HG03175 (cell line): ENCODE results near the gene GSTA5.
"Not testable (repeated sequence)": the region's sequence is repeated elsewhere in the genome, so short reads cannot be mapped to it uniquely, and the experiment has no call there.

Experiments
- ATAC-seq: cut with Tn5 transposase; IDR thresholded peaks from one replicate; pipeline ENCODE4 v1.9.1; 2021; ENCODE audit warnings: mild to moderate bottlenecking, moderate library complexity; ENCODE audit not compliant: unreplicated experiment

GSTA5 gene

GRCh38 chr6:52839124-52840055 lies 1.2 kb downstream of the GSTA5 start:
- ATAC-seq, result peak; percentile 76

DNA sequence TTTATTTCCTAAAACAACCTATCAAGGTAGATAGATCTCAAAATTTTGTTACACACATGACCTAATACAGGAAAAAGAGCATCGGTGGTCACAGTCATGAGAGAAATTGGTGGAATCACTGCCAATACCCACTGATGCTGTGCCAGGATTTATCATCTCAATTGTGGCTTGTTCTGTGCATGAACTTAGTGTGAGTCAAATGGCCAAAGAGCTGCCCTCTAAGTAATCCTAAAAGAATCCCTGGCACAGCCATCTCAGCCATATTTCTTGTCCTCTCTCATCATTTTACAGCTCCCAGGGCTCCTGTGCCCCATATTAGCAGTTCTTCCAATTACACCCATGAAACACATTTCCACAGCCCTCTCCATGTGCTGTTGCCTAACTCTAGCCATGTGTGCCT lies 6.1 kb downstream of the GSTA5 start:
- no peak for ATAC-seq

DNA sequence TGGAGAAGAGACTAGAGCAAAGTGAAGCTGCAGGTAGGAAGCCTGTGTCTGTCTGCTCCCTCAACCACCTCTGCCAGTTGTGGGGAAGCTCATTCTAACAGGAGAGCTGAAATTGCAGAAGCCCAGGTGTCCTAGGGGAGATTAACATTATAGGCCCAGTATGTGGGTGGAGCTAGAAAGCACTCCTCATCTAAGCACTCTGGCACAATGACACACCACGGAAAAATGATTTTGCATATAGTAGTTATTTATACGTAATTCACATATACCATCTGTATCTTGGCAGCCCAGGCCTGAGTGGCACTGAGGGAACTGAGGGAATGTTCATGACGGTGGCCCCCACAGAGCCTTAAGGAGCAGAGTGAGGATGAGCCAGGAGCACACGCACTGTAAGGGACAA lies 9.7 kb downstream of the GSTA5 start:
- not testable (repeated sequence) for ATAC-seq

- no peak for ATAC-seq
These were observed 11.4 kb downstream of the GSTA5 start for GRCh38 chr6:52829046-52829817.

GRCh38 chr6:52828621-52829020 lies 12.0 kb downstream of the GSTA5 start:
- ATAC-seq, result not testable (repeated sequence)

GRCh38 chr6:52827073-52827783 lies 13.4 kb downstream of the GSTA5 start:
- ATAC-seq, result not testable (repeated sequence)

DNA sequence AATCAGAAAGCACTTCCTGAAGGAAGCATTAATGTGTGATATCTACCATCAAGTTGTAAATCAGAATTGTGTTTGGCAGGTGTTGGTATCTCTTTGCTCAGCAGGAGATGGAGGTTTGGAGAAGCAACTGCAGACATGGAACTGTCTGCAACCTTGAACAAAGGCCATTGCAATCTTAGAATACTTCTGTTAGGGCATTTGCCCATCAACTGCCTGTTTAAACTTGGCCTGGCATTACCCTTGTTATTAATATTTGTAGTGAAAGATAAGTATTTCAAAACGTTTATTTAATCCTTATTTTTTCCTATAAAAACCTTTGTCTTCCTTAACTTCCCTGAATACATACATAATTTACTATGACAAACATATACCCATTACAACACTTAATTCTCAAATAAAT lies 14.1 kb downstream of the GSTA5 start:
- no peak for ATAC-seq

GRCh38 chr6:52825900-52826459 lies 14.6 kb downstream of the GSTA5 start:
- not testable (repeated sequence) for ATAC-seq

DNA sequence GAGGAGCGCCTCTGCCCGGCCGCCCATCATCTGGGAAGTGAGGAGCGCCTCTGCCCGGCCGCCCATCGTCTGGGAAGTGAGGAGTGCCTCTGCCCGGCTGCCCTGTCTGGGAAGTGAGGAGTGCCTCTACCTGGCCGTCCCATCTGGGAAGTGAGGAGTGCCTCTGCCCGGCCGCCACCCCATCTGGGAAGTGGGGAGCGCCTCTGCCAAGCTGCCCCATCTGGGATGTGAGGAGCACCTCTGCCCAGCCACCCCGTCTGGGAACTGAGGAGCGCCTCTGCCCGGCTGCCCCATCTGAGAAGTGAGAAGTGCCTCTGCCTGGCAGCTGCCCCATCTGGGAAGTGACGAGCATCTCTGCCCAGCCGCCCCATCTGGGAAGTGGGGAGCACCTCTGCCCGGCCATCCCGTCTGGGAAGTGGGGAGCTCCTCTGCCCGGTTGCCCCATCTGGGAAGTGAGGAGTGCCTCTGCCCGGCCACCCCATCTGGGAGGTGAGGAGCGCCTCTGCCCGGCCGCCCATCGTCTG lies 15.3 kb downstream of the GSTA5 start:
- not testable (repeated sequence) for ATAC-seq

- no peak for ATAC-seq
These were observed 18.8 kb downstream of the GSTA5 start for GRCh38 chr6:52821842-52822241.

DNA sequence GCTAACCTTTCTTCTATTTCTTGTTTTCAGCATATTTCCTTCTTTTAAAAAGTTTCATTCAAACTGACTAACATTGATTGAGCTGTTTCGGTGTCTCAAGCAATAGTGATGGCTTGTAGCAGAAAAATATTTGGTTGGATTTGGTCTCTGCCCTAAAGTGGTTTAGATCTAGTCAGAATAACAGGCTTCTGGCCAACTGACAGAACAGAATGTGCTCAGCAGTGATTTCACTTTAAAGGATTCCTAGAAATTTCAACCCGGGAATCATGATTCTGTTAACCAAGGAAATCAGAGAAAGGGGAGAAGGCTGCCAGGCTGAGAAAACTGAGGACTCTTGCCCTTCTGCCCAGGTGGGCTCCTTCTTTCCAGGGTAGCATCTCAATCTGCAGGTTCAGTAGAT lies 20.4 kb downstream of the GSTA5 start:
- no peak for ATAC-seq

GRCh38 chr6:52815167-52816092 lies 25.2 kb downstream of the GSTA5 start:
- ATAC-seq, result peak; percentile 90

- ATAC-seq, result not testable (repeated sequence)
These were observed 26.1 kb downstream of the GSTA5 start for GRCh38 chr6:52814545-52814944.

GRCh38 chr6:52809777-52810176 lies 30.8 kb downstream of the GSTA5 start:
- ATAC-seq, result not testable (repeated sequence)

GRCh38 chr6:52808660-52809059 lies 32.0 kb downstream of the GSTA5 start:
- ATAC-seq, result no peak

DNA sequence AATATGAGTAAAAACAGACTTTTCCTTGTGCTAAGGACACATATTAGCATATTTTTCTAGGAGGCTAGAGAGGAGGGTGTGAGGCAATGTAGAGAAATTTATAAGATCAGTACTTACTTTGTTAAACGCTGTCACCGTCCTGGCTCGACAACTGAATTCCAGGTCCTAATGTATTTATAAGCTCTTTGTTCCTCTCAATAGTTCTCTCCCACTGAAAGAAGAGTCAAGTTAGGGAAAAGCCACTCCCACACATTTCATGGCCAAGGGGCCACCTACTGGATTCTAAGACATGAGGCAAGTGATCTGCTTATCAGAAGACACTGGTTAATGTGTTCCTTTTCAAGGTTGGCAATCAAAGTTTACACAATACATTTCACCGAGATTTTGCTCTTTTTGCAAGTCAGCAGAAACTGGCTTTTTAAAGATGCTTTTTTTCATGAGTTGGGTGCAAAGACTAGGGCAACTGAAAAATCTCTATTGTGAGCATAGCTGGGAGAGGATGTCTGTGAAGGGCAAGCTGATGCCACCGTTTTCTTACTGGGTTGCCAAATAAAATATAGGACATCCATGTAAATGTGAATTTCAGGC lies 36.9 kb downstream of the GSTA5 start, which contains the start of gene GSTA1:
TSS of gene GSTA1 (minus strand) at position 149 of the 588 bp plus-strand sequence. CDS start 4,549 bp downstream, outside the sequence.
- ATAC-seq, result not testable (repeated sequence)

DNA sequence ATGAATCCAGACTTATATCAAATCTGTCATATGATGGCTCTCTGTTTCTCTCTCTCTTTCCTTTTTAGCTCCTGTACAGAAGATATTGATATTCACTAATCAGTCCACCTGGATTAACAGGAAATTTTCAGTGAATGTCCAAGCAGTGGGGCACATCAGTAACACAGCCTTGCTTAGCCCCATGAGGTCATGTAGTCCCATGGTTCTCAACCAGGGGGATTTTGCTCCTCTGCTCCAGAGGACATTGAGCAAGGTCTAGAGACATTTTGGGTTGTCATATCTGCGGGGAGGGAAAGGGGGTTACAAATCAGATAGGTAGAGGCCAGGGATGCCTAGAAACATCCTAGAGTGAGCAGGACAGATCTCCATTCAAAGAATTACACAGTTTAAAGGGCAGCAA lies 37.8 kb downstream of the GSTA5 start:
- no peak for ATAC-seq

- no peak for ATAC-seq
These were observed 39.3 kb downstream of the GSTA5 start for GRCh38 chr6:52801188-52801841.
